ENCODE data around the gene POLR2L. TPM values are rescaled to one million over a fixed set of nuclear protein-coding genes. Genes with fewer than 3 reads are reported as not detected.

The POLR2L gene
- total RNA-seq, 1 donor from 2014 or later = 128 TPM

GRCh38 chr11:882596-882995 is 40.3 kb upstream of the POLR2L start:
- Mint-ChIP-seq H3K9me3 (no peaks in the 10 kb centered on the region), H3K36me3 (ENCODE audit: low read depth) (peaks cover 17% of the 10 kb centered on the region), H3K27ac (ENCODE audit: unreplicated experiment) (no peak overlapping the region), H3K4me1 (no peaks in the 10 kb centered on the region), H3K27me3 (ENCODE audit: low read depth) (no peaks in the 10 kb centered on the region), H3K4me3 (no peak overlapping the region)
- no peak for DNase-seq (ENCODE audit: low read depth, low spot score)
- TF ChIP-seq CTCF (conservative IDR thresholded peaks at IDR 0.05) = no peak

- Mint-ChIP-seq H3K4me3 (no peak overlapping the region), H3K9me3 (no peaks in the 10 kb centered on the region), H3K36me3 (ENCODE audit: low read depth) (peaks cover 9% of the 10 kb centered on the region), H3K27me3 (ENCODE audit: low read depth) (no peaks in the 10 kb centered on the region), H3K27ac (ENCODE audit: unreplicated experiment) (no peak overlapping the region), H3K4me1 (no peaks in the 10 kb centered on the region)
- DNase-seq (ENCODE audit: low read depth, low spot score) = no peak
- TF ChIP-seq CTCF (conservative IDR thresholded peaks at IDR 0.05) = no peak
Observed at GRCh38 chr11:880447-880846, 38.1 kb upstream of the POLR2L start.

- no peaks in the 10 kb centered on the region for H3K9me3 Mint-ChIP-seq
- H3K27ac Mint-ChIP-seq (ENCODE audit: unreplicated experiment) = no peak overlapping the region
- peaks cover 9% of the 10 kb centered on the region for H3K36me3 Mint-ChIP-seq (ENCODE audit: low read depth)
- no peak overlapping the region for H3K4me3 Mint-ChIP-seq
- no peaks in the 10 kb centered on the region for H3K27me3 Mint-ChIP-seq (ENCODE audit: low read depth)
- no peaks in the 10 kb centered on the region for H3K4me1 Mint-ChIP-seq
- DNase-seq (ENCODE audit: low read depth, low spot score) = no peak
- TF ChIP-seq CTCF (conservative IDR thresholded peaks at IDR 0.05) = no peak
Observed at GRCh38 chr11:877565-877964, 35.2 kb upstream of the POLR2L start.

- DNase-seq (ENCODE audit: low read depth, low spot score) = no peak
- no peaks in the 10 kb centered on the region for H3K4me1 Mint-ChIP-seq
- H3K4me3 Mint-ChIP-seq = no peak overlapping the region
- no peak for TF ChIP-seq CTCF (conservative IDR thresholded peaks at IDR 0.05)
- no peaks in the 10 kb centered on the region for H3K27me3 Mint-ChIP-seq (ENCODE audit: low read depth)
- H3K27ac Mint-ChIP-seq (ENCODE audit: unreplicated experiment) = no peak overlapping the region
- no peaks in the 10 kb centered on the region for H3K9me3 Mint-ChIP-seq
- H3K36me3 Mint-ChIP-seq (ENCODE audit: low read depth) = peaks cover 6% of the 10 kb centered on the region
Observed at GRCh38 chr11:876545-876944, 34.2 kb upstream of the POLR2L start.

- no peak for TF ChIP-seq CTCF (conservative IDR thresholded peaks at IDR 0.05)
- no peaks in the 10 kb centered on the region for H3K9me3 Mint-ChIP-seq
- peaks cover 4% of the 10 kb centered on the region for H3K36me3 Mint-ChIP-seq (ENCODE audit: low read depth)
- H3K4me1 Mint-ChIP-seq = no peaks in the 10 kb centered on the region
- H3K4me3 Mint-ChIP-seq = no peak overlapping the region
- H3K27ac Mint-ChIP-seq (ENCODE audit: unreplicated experiment) = no peak overlapping the region
- no peak for DNase-seq (ENCODE audit: low read depth, low spot score)
- no peaks in the 10 kb centered on the region for H3K27me3 Mint-ChIP-seq (ENCODE audit: low read depth)
Observed at GRCh38 chr11:875769-876301, 33.5 kb upstream of the POLR2L start.

- no peak for TF ChIP-seq CTCF (conservative IDR thresholded peaks at IDR 0.05)
- H3K27ac Mint-ChIP-seq (ENCODE audit: unreplicated experiment) = no peak overlapping the region
- no peaks in the 10 kb centered on the region for H3K27me3 Mint-ChIP-seq (ENCODE audit: low read depth)
- H3K9me3 Mint-ChIP-seq = no peaks in the 10 kb centered on the region
- no peak overlapping the region for H3K4me3 Mint-ChIP-seq
- H3K4me1 Mint-ChIP-seq = no peaks in the 10 kb centered on the region
- H3K36me3 Mint-ChIP-seq (ENCODE audit: low read depth) = peaks cover 3% of the 10 kb centered on the region
- no peak for DNase-seq (ENCODE audit: low read depth, low spot score)
Observed at GRCh38 chr11:875203-875602, 32.9 kb upstream of the POLR2L start.
